HG03521 (cell line): ENCODE measurements around the gene LRRN4CL.
A peak's percentile ranks its signal among the peaks of the same experiment; 100 is the strongest.
"Not testable (repeated sequence)": the region's sequence is repeated elsewhere in the genome, so short reads cannot be mapped to it uniquely, and the experiment has no call there.

Source experiments
- ATAC-seq: cut with Tn5 transposase; IDR thresholded peaks from one replicate; pipeline ENCODE4 v1.9.1; 2021; ENCODE audit warnings: mild to moderate bottlenecking, moderate library complexity; ENCODE audit not compliant: unreplicated experiment

The LRRN4CL gene

GRCh38 chr11:62710001-62710345 is 20.6 kb upstream of the LRRN4CL start:
- ATAC-seq, result no peak

- peak; percentile 73 for ATAC-seq
These were observed 20.1 kb upstream of the LRRN4CL start for GRCh38 chr11:62709247-62710000.

GRCh38 chr11:62708793-62709192 is 19.5 kb upstream of the LRRN4CL start:
- ATAC-seq, result no peak

GRCh38 chr11:62708392-62708791 is 19.1 kb upstream of the LRRN4CL start:
- no peak for ATAC-seq

- ATAC-seq, result no peak
These were observed 18.0 kb upstream of the LRRN4CL start, which contains the start of the genes BSCL2 and GNG3 for GRCh38 chr11:62707277-62707861. TSS of gene BSCL2 (minus strand) at chr11:62707424. CDS start at chr11:62707195, 229 bp downstream. TSS of gene GNG3 (plus strand) at chr11:62707676. CDS start at chr11:62708296, 620 bp downstream.

GRCh38 chr11:62706850-62707247 is 17.5 kb upstream of the LRRN4CL start:
- ATAC-seq, result no peak

- peak; percentile 56 for ATAC-seq
These were observed 16.8 kb upstream of the LRRN4CL start for GRCh38 chr11:62705880-62706849.

- ATAC-seq, result no peak
These were observed 16.1 kb upstream of the LRRN4CL start for GRCh38 chr11:62705413-62705812.

GRCh38 chr11:62703921-62704320 is 14.6 kb upstream of the LRRN4CL start:
- ATAC-seq, result not testable (repeated sequence)

- no peak for ATAC-seq
These were observed 12.9 kb upstream of the LRRN4CL start for GRCh38 chr11:62702246-62702645.

- no peak for ATAC-seq
These were observed 5.3 kb upstream of the LRRN4CL start for GRCh38 chr11:62694455-62695167.

GRCh38 chr11:62693624-62694023 is 4.3 kb upstream of the LRRN4CL start:
- ATAC-seq, result not testable (repeated sequence)

GRCh38 chr11:62688491-62688890 is 839 bp downstream of the LRRN4CL start:
- no peak for ATAC-seq

- ATAC-seq, result no peak
These were observed 1.6 kb downstream of the LRRN4CL start for GRCh38 chr11:62687508-62688396.

- no peak for ATAC-seq
These were observed 6.8 kb downstream of the LRRN4CL start for GRCh38 chr11:62682518-62682917.

- no peak for ATAC-seq
These were observed 8.5 kb downstream of the LRRN4CL start for GRCh38 chr11:62680825-62681240.

- ATAC-seq, result peak; percentile 72
These were observed 10.3 kb downstream of the LRRN4CL start, which contains the start of gene UBXN1 for GRCh38 chr11:62678770-62679696. TSS of gene UBXN1 (minus strand) at chr11:62679073. CDS start at chr11:62678923, 150 bp downstream.

GRCh38 chr11:62678433-62678769 is 10.9 kb downstream of the LRRN4CL start:
- no peak for ATAC-seq

GRCh38 chr11:62677714-62678113 is 11.6 kb downstream of the LRRN4CL start:
- no peak for ATAC-seq
